GM12801 (cell line): Measurements from ENCODE around the gene PGF.

Experiments
- CTCF ChIP-seq: IDR thresholded peaks from one replicate; pipeline ENCODE4 v1.5.1; 2011; ENCODE audit warnings: control low read depth; ENCODE audit not compliant: insufficient read length; ENCODE audit errors: extremely low read depth

PGF gene

GRCh38 chr14:74965486-74966153 is 10.2 kb upstream of the PGF start:
- no peak for TF ChIP-seq CTCF

GRCh38 chr14:74964787-74965485 is 9.5 kb upstream of the PGF start:
- no peak for TF ChIP-seq CTCF

DNA sequence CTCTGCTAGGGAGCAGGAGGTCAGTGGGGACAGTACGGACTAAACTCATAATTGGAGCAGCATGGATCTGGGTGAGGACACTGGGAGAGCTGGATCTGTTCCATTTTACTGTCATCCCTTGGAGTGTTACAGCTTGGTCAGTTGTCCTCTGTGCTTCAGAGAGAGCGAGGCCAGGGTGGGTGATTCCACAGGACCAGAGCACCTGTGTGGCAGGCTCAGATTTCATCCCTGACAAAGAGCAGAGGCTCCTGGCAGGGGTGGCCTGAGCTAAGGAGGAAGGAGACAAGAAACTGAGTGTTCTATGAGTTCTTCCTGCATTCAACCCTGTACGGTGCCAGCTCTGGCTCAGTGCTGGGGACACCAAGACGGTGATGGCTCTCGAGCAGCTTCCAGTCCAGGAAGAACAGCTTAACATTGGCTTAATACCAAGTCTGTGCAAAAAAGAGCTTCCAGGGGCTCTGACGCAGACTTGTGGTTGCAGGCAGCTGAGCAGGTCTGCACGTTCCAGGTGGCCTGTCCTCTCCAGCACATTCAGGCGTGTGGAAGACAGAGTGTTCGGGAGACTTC is 8.4 kb upstream of the PGF start:
- no peak for TF ChIP-seq CTCF

DNA sequence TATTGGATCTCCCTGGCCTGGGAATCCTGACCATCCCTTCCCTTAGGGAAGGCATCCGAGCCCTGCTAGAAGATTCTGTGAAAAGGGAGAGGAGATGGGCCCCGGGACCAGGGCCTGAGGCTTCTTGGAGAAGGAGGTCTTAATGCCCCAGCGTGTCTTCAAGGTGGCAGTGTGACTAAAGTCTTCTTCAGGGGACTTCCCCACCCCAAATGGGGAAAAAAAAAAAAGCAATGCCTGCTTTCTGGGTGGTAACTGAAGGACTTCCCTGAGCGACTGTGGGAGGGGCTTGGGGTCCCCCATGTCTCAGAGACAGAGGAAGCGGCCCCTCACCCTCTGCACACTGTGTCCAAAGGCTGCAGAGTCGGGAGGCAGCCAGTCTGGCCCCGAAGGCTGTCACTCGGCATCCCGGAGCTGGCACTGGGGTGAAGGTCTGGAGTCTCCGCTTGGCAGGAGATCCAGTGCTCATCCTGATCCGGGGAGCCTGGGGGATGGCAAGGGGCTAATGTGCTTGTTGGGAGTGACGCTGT is 7.8 kb upstream of the PGF start:
- no peak for TF ChIP-seq CTCF

DNA sequence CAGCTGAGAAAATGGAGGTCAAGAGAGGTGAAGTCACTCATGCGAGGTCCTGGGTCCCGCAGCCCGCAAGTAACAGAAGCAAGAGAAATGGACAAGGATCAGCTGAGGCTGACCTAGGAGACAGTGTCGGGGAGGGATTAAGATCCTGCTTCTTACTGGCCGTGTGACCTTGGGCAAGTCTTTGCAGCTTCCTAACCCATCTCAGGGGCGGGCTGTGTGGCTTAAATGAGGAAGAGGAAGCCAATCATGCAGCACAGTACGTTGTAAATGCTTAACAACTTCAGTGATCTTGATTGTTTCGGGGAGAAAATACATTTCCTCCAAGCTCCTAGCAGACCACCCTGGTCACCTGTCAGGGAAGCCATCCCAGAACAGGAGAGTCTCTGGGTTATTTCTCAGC is 7.1 kb upstream of the PGF start:
- TF ChIP-seq CTCF = no peak

DNA sequence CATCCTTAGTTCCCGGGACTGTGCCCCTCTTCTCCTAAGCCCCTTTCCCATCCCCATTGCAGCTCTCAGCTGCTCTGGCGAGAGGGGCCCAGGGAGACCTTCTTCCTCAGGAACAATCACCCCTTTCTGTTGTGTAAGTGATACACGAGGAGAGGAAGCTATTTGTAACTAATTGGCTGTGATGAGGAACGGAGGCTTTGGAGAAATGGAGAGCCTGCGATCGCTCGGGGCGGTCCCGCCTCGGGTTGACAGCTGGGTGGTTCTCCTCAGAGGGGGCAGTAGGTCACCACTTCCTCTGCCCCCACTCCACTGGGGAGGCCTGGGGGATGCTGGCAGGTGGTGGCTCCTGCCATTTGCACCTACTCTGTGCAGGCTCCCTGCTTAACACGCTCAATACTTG is 6.6 kb upstream of the PGF start:
- TF ChIP-seq CTCF = no peak

DNA sequence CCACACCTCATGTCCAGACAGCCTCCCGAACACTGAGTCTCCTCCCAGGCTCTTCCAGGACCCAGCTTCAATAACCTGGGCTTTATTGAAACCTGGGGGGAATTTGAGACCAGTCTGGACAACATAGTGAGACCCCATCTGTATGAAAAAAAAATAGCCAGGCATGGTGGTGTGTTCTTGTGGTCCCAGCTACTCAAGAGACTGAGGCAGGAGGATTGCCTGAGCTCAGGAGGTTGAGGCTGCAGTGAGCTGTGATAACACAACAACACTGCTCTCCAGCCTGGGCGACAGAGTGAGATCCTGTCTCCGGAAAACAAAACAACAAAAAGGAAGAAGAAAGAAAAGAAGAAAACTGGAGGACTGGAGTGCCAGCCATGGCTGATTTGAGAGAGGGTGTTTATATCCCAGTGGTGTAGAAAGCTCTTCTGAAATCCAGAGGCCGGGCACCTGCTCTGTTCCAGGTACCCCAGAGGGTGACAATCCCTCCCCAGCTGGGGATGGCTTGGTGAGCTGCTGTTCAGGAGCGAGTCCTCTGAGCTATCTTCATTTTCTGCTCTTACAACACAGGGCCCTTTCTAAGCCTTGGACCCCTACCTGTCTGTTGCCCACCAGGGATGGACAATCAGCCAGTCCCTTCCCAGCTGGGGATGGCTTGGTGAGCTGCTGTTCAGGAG is 6.0 kb upstream of the PGF start:
- no peak for TF ChIP-seq CTCF
